Transverse colon (tissue), 3 donors: ENCODE data around the gene RALBP1.

Experiments
- POLR2A ChIP-seq: fragments of 450-650 bp; IDR thresholded peaks from one replicate; pipeline ENCODE4 v1.6.1; 2016; ENCODE audit warnings: antibody characterized with exemption, mild to moderate bottlenecking, moderate library complexity
- TF ChIP-seq, protein P1 (sequence below), 5 experiments: fragments of 200-600 bp in 3 of 5; fragments of 450-650 bp in 2 of 5; sonication (generic) in 3 of 5; IDR thresholded peaks; 1 replicate in 2 of 5; 2 replicates in 3 of 5; pipeline ENCODE4 v1.5.1; 2016 to 2017; ENCODE audit warnings: antibody characterized with exemption in 5 of 5, inconsistent platforms in 3 of 5, mild to moderate bottlenecking in 2 of 5, moderate library complexity in 1 of 5

DNA sequence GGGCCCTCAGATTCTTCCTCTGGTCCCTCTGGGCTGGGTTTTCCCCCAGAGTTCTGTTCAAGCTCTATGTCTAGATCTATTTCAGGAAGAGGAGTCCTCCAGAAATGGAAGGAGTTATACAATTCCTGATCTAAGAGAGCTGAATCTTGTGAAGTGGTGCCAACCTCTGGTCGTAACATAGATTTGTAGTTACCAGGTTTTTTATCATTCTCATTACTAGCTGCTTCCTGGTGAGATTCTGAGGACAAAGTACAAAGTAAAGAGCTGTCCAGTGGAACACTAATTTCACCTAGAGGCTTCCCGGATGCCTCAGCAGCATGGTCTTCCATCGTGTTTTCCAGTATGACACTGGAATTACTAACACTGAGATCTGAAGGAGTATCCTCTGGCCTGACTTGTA lies 94.9 kb downstream of the RALBP1 start:
- no peak for TF ChIP-seq POLR2A
- TF ChIP-seq, protein P1, sequence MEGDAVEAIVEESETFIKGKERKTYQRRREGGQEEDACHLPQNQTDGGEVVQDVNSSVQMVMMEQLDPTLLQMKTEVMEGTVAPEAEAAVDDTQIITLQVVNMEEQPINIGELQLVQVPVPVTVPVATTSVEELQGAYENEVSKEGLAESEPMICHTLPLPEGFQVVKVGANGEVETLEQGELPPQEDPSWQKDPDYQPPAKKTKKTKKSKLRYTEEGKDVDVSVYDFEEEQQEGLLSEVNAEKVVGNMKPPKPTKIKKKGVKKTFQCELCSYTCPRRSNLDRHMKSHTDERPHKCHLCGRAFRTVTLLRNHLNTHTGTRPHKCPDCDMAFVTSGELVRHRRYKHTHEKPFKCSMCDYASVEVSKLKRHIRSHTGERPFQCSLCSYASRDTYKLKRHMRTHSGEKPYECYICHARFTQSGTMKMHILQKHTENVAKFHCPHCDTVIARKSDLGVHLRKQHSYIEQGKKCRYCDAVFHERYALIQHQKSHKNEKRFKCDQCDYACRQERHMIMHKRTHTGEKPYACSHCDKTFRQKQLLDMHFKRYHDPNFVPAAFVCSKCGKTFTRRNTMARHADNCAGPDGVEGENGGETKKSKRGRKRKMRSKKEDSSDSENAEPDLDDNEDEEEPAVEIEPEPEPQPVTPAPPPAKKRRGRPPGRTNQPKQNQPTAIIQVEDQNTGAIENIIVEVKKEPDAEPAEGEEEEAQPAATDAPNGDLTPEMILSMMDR (IDR thresholded peaks at IDR 0.05): no peak
